Measurements from ENCODE around the gene C10orf71.

DNA sequence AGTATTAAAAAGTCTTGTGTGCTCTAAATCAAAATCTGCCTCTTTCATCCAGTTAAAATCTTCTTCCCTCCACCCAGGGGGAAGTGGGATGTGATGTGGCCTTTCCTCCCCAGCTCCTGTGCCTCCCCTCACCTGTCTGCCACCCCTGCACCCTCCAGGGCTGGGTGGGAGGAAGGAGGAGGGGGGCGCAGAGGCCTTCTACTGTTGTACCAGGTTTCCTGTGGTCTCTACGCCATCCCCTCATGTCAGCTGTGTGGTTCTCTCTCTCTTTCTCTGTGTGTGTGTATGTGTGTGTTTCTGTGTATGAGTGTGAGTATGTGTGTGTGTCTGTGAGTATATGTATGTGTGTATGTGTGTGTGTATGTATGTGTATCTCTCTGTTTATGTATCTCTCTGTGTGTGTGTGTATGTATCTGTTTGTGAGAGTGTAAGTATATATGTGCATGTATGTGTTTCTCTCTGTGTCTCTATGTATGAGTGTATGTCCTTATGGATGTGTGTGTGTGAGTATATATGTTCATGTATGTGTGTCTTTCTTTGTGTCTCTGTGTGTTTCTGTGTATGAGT, 45.5 kb upstream of the C10orf71 start:
- no peak for TF ChIP-seq RARB (CRISPR knock-in tag; IDR thresholded peaks at IDR 0.05)
- TF ChIP-seq ZFP30 (CRISPR knock-in tag; IDR thresholded peaks at IDR 0.05): no peak
- TF ChIP-seq ZNF565 (CRISPR knock-in tag; conservative IDR thresholded peaks at IDR 0.05; ENCODE audit: low read depth): no peak
- TF ChIP-seq, protein P1, sequence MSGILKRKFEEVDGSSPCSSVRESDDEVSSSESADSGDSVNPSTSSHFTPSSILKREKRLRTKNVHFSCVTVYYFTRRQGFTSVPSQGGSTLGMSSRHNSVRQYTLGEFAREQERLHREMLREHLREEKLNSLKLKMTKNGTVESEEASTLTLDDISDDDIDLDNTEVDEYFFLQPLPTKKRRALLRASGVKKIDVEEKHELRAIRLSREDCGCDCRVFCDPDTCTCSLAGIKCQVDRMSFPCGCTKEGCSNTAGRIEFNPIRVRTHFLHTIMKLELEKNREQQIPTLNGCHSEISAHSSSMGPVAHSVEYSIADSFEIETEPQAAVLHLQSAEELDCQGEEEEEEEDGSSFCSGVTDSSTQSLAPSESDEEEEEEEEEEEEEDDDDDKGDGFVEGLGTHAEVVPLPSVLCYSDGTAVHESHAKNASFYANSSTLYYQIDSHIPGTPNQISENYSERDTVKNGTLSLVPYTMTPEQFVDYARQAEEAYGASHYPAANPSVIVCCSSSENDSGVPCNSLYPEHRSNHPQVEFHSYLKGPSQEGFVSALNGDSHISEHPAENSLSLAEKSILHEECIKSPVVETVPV (CRISPR knock-in tag; IDR thresholded peaks at IDR 0.05): no peak
- TF ChIP-seq, protein P2, sequence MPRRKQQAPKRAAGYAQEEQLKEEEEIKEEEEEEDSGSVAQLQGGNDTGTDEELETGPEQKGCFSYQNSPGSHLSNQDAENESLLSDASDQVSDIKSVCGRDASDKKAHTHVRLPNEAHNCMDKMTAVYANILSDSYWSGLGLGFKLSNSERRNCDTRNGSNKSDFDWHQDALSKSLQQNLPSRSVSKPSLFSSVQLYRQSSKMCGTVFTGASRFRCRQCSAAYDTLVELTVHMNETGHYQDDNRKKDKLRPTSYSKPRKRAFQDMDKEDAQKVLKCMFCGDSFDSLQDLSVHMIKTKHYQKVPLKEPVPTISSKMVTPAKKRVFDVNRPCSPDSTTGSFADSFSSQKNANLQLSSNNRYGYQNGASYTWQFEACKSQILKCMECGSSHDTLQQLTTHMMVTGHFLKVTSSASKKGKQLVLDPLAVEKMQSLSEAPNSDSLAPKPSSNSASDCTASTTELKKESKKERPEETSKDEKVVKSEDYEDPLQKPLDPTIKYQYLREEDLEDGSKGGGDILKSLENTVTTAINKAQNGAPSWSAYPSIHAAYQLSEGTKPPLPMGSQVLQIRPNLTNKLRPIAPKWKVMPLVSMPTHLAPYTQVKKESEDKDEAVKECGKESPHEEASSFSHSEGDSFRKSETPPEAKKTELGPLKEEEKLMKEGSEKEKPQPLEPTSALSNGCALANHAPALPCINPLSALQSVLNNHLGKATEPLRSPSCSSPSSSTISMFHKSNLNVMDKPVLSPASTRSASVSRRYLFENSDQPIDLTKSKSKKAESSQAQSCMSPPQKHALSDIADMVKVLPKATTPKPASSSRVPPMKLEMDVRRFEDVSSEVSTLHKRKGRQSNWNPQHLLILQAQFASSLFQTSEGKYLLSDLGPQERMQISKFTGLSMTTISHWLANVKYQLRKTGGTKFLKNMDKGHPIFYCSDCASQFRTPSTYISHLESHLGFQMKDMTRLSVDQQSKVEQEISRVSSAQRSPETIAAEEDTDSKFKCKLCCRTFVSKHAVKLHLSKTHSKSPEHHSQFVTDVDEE (CRISPR knock-in tag; IDR thresholded peaks at IDR 0.05): no peak
- TF ChIP-seq CSDC2 (CRISPR knock-in tag; IDR thresholded peaks at IDR 0.05): no peak
- no peak for TF ChIP-seq ARNTL (CRISPR knock-in tag; IDR thresholded peaks at IDR 0.05; ENCODE audit: borderline replicate concordance, low read depth)
- TF ChIP-seq, protein P3, sequence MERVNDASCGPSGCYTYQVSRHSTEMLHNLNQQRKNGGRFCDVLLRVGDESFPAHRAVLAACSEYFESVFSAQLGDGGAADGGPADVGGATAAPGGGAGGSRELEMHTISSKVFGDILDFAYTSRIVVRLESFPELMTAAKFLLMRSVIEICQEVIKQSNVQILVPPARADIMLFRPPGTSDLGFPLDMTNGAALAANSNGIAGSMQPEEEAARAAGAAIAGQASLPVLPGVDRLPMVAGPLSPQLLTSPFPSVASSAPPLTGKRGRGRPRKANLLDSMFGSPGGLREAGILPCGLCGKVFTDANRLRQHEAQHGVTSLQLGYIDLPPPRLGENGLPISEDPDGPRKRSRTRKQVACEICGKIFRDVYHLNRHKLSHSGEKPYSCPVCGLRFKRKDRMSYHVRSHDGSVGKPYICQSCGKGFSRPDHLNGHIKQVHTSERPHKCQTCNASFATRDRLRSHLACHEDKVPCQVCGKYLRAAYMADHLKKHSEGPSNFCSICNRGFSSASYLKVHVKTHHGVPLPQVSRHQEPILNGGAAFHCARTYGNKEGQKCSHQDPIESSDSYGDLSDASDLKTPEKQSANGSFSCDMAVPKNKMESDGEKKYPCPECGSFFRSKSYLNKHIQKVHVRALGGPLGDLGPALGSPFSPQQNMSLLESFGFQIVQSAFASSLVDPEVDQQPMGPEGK (CRISPR knock-in tag; IDR thresholded peaks at IDR 0.05; ENCODE audit: borderline replicate concordance): no peak
- no peak for TF ChIP-seq PPARA (CRISPR knock-in tag; IDR thresholded peaks at IDR 0.05; ENCODE audit: borderline replicate concordance)
- no peak for TF ChIP-seq ZNF70 (CRISPR knock-in tag; IDR thresholded peaks at IDR 0.05)
- no peak for TF ChIP-seq POU6F1 (CRISPR knock-in tag; IDR thresholded peaks at IDR 0.05; ENCODE audit: borderline replicate concordance, low read depth)
- TF ChIP-seq ZNF8 (CRISPR knock-in tag; IDR thresholded peaks at IDR 0.05): no peak

Data from SK-N-SH treated with all-trans-retinoic acid at 6 μM for 48 hours (cell line).